BE2C (cell line): ENCODE data around the gene EMX2.

Source experiments
- DNase-seq: peaks from one replicate; pipeline ENCODE4 v3.0.0-alpha.2; 2020
- H3K27me3 ChIP-seq: fragments of 250-450 bp; sonication (Bioruptor Pico); 2 replicates; pipeline ENCODE4 v1.5.1; 2020; ENCODE audit warnings: mild to moderate bottlenecking
- H3K36me3 ChIP-seq: fragments of 250-450 bp; sonication (Bioruptor Pico); 2 replicates; pipeline ENCODE4 v1.5.1; 2020; ENCODE audit warnings: mild to moderate bottlenecking
- H3K4me1 ChIP-seq: fragments of 250-450 bp; sonication (Bioruptor Pico); 2 replicates; pipeline ENCODE4 v1.5.1; 2020
- H3K4me3 ChIP-seq: 2 replicates; pipeline ENCODE4 v1.5.1; 2011; ENCODE audit warnings: low read depth, low read length
- H3K9me3 ChIP-seq: fragments of 250-450 bp; sonication (Bioruptor Pico); 2 replicates; pipeline ENCODE4 v1.5.1; 2020
- CTCF ChIP-seq: IDR thresholded peaks from 2 replicates; pipeline ENCODE4 v1.5.1; 2012; ENCODE audit warnings: mild to moderate bottlenecking, low read depth, low read length

Gene EMX2

GRCh38 chr10:117546020-117546580, 3.6 kb downstream of the EMX2 start:
- Histone ChIP-seq H3K36me3 (no peaks in the 10 kb centered on the region), H3K27me3 (peaks cover 95% of the 10 kb centered on the region), H3K9me3 (no peaks in the 10 kb centered on the region), H3K4me1 (no peaks in the 10 kb centered on the region), H3K4me3 (no peak overlapping the region)
- TF ChIP-seq CTCF: no peak
- no peak for DNase-seq

- no peak overlapping the region for H3K4me3 ChIP-seq
- H3K4me1 ChIP-seq: no peaks in the 10 kb centered on the region
- no peak for TF ChIP-seq CTCF
- no peak for DNase-seq
- H3K36me3 ChIP-seq: no peaks in the 10 kb centered on the region
- no peaks in the 10 kb centered on the region for H3K9me3 ChIP-seq
- H3K27me3 ChIP-seq: peaks cover 95% of the 10 kb centered on the region
Measured at GRCh38 chr10:117546581-117547015, 4.1 kb downstream of the EMX2 start.

DNA sequence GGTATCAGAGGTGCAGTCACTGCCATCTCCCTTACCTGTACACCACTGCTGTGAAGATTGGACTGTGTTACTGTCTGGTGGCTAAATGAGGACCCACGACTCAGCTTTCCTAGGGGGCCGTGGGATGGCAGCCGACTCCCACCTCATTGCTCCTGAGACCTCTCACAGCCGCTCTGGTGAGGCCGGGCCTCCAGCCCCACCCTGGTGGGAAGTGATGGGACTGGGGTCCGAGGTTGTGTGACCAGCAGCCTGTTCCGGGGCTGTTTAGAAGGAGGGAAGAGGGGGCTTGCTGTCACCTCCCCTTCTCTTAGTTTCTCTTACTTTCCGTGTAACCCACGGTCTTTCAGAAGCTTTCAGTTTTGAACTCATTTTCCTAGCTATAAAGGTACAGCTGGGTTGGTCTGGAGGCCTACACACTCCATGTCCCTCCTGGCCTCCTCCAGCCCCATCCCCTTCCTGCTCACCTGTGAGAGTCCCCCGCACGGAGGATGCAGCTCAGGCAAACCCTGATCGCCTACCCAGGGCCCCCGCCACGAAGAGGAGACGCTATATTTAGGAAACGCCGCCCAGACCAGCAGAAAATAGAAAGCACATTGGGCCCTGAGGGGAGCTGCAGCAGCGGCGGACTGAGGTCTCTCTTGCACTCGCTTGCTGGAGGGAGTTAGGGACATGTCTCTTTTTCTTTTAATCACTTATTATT, 4.6 kb downstream of the EMX2 start:
- DNase-seq: no peak
- no peaks in the 10 kb centered on the region for H3K9me3 ChIP-seq
- no peak overlapping the region for H3K4me3 ChIP-seq
- H3K36me3 ChIP-seq: no peaks in the 10 kb centered on the region
- TF ChIP-seq CTCF: no peak
- H3K4me1 ChIP-seq: no peaks in the 10 kb centered on the region
- H3K27me3 ChIP-seq: peaks cover 95% of the 10 kb centered on the region

DNA sequence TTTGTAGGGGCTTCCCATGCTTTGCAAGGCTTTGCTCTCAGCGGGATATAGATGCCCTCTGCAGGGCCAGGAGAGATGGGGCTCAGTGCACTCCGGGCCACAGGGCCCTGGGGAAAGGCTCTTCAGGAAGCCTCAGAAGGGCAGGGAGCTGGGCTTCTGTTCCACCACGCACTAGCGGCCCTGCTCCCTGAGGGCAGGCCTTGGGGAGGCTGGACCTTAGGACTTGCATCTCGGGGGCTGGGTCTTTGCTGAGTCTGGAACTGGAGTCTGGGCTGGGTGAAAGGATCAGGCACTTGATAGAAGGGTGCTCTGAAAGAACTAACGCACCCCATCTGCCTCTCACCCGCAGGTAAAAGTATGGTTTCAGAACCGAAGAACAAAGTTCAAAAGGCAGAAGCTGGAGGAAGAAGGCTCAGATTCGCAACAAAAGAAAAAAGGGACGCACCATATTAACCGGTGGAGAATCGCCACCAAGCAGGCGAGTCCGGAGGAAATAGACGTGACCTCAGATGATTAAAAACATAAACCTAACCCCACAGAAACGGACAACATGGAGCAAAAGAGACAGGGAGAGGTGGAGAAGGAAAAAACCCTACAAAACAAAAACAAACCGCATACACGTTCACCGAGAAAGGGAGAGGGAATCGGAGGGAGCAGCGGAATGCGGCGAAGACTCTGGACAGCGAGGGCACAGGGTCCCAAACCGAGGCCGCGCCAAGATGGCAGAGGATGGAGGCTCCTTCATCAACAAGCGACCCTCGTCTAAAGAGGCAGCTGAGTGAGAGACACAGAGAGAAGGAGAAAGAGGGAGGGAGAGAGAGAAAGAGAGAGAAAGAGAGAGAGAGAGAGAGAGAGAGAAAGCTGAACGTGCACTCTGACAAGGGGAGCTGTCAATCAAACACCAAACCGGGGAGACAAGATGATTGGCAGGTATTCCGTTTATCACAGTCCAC, 5.4 kb downstream of the EMX2 start:
- H3K9me3 ChIP-seq: no peaks in the 10 kb centered on the region
- H3K27me3 ChIP-seq: peaks cover 98% of the 10 kb centered on the region
- no peak for DNase-seq
- H3K4me1 ChIP-seq: no peaks in the 10 kb centered on the region
- TF ChIP-seq CTCF: no peak
- no peak overlapping the region for H3K4me3 ChIP-seq
- no peaks in the 10 kb centered on the region for H3K36me3 ChIP-seq

GRCh38 chr10:117549100-117549585, 6.6 kb downstream of the EMX2 start:
- no peaks in the 10 kb centered on the region; the same call in 1 of the 2 replicates for H3K9me3 ChIP-seq
- peaks cover 98% of the 10 kb centered on the region for H3K27me3 ChIP-seq
- H3K4me1 ChIP-seq: no peaks in the 10 kb centered on the region
- TF ChIP-seq CTCF: no peak
- DNase-seq: no peak
- H3K36me3 ChIP-seq: no peaks in the 10 kb centered on the region
- H3K4me3 ChIP-seq: no peak overlapping the region
